Mucosa of descending colon (tissue), 3 donors: Measurements from ENCODE around the gene DCTN3. TPM values are rescaled to one million over a fixed set of nuclear protein-coding genes. Genes with fewer than 3 reads are reported as not detected.

Experiments used
- ATAC-seq: fragments of 200-7000 bp; cut with Tn5 transposase; one replicate; pipeline ENCODE4 v1.9.1; 2020; ENCODE audit warnings: mild to moderate bottlenecking, moderate library complexity
- DNase-seq, 3 donors: peaks; one replicate each; pipeline ENCODE4 v3.0.0-alpha.2; 2020
- H3K36me3 ChIP-seq: fragments of 200-600 bp; one replicate; pipeline ENCODE4 v1.8.0; 2021; ENCODE audit warnings: low read depth, mild to moderate bottlenecking
- H3K4me1 ChIP-seq: fragments of 200-600 bp; one replicate; pipeline ENCODE4 v1.8.0; 2021; ENCODE audit warnings: low read depth, mild to moderate bottlenecking
- H3K4me3 ChIP-seq: fragments of 200-600 bp; one replicate; pipeline ENCODE4 v1.8.0; 2021; ENCODE audit warnings: mild to moderate bottlenecking
- H3K9me3 ChIP-seq: fragments of 200-600 bp; one replicate; pipeline ENCODE4 v1.8.0; 2021; ENCODE audit warnings: mild to moderate bottlenecking
- intact Hi-C, 2 donors: fragments of 100-400 bp; cut with DNase I in 1 of 2; cut with micrococcal nuclease in 1 of 2; formaldehyde crosslinking; loops; one replicate each; pipeline versions ENCODE4 v1.11.0 to v1.11.1; 2022; cut with DNase I, micrococcal nuclease
- total RNA-seq, 3 donors: library from RNA; stranded (reverse); fragmentation: NEBNext Ultra II Directional in 2 of 3; extraction: Animal tissue kit (Norgen Biotek cat#: 25700) in 2 of 3; gene quantifications; one replicate each; pipeline versions ENCODE4 v1.2.1 to v1.2.4, GENCODE V29; 2021 to 2023
- TF ChIP-seq, protein P1 (sequence below): fragments of 200-600 bp; IDR thresholded peaks from one replicate; pipeline ENCODE4 v1.8.0; 2022; ENCODE audit warnings: antibody characterized with exemption, mild to moderate bottlenecking
- donor health status: DM: no; HTN: no; CAD: no; lungs with moderate emphysema.
- donor health status: DM: no; HTN: no; CAD: no.
- donor health status: DM: no; HTN: yes; CAD: no.

DCTN3 gene
- total RNA-seq, 3 donors from 2014 or later: 64.4 to 67.1 (median 64.7) TPM

DNA sequence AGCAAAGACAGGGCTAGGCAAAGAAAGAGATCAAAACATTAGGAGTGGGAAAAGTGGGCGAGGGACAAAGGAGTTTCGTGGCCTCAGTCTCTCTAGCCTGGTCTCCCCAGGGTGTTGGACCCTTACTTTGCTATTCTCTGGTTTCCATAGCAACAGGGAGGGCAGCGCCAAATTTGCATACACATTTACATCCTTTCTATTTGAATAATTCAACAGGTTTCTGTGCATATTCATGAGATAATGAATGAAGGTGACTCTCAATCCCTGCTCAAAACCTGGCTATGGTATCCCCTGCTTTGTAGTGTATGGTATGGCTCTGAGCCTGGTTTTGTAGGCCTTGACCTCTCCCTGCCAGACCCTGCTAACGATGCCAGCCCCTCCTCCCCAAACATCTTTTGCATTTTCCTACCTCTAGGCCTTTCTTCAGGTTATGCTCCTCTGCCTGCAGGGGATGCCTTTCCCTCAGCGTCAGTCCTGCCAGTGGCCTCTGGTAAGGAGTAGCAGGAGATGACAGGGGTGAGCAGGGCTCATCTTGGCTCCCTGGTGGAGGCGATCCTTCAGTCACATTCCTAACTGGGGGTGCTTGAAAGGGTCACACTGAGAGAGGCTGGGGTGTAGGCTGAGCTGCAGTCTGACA lies 18.2 kb downstream of the DCTN3 start:
- no peak overlapping the region for H3K4me3 ChIP-seq
- no peak for ATAC-seq
- DNase-seq: no peak
- no peaks in the 10 kb centered on the region for H3K36me3 ChIP-seq
- TF ChIP-seq, protein P1, sequence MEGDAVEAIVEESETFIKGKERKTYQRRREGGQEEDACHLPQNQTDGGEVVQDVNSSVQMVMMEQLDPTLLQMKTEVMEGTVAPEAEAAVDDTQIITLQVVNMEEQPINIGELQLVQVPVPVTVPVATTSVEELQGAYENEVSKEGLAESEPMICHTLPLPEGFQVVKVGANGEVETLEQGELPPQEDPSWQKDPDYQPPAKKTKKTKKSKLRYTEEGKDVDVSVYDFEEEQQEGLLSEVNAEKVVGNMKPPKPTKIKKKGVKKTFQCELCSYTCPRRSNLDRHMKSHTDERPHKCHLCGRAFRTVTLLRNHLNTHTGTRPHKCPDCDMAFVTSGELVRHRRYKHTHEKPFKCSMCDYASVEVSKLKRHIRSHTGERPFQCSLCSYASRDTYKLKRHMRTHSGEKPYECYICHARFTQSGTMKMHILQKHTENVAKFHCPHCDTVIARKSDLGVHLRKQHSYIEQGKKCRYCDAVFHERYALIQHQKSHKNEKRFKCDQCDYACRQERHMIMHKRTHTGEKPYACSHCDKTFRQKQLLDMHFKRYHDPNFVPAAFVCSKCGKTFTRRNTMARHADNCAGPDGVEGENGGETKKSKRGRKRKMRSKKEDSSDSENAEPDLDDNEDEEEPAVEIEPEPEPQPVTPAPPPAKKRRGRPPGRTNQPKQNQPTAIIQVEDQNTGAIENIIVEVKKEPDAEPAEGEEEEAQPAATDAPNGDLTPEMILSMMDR: no peak
- intact Hi-C loops: no loop called here
- H3K9me3 ChIP-seq: no peaks in the 10 kb centered on the region
- no peaks in the 10 kb centered on the region for H3K4me1 ChIP-seq

DNA sequence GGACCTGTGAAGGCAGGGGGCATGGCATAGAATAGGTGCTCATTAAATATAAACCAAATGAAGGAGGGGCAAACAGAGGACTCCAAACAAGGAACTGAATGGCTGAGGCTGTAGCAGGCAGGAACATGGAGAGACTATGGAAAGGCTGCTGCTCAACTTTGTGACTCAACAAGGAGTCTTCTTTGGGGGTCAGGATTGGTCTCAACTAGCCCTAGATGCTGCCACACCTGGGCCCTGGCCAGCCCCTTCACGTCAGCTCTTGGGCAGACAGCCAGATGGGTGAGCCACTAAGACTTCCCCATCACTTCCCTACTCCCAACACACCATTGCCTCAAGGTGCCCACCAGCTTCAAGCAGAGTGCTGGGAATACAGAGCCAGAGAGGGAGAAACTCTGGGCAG lies 19.4 kb downstream of the DCTN3 start:
- intact Hi-C loops: no loop called here
- TF ChIP-seq, protein P1: no peak
- Histone ChIP-seq H3K4me3 (no peak overlapping the region), H3K36me3 (no peaks in the 10 kb centered on the region), H3K9me3 (no peaks in the 10 kb centered on the region), H3K4me1 (no peaks in the 10 kb centered on the region)
- ATAC-seq: no peak
- no peak for DNase-seq

DNA sequence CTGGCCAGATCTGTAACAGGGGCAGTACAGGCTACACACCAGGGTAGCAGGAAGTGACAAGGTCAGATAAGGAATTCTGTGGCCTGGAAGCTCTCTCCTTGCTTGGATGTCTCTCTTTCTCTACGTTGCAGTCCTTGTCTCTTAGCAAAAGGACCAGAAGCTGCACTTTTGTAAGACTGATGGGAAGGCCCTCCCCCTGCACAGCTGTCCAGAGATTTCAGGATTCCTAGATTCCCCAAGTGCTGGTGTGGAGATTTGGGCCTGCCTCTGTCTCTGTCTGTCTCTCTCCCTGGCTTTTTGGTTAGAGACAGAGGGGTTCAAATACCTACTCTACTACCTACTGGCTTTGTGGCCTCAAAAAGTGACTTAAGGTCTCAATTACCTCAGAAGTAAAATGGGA lies 20.7 kb downstream of the DCTN3 start:
- ATAC-seq (no peak), DNase-seq (no peak)
- no peaks in the 10 kb centered on the region for H3K9me3 ChIP-seq
- no peak overlapping the region for H3K4me3 ChIP-seq
- TF ChIP-seq, protein P1: no peak
- no peaks in the 10 kb centered on the region for H3K4me1 ChIP-seq
- intact Hi-C loops: loop anchor here (10.0 kb wide), 2 partner anchors 55 to 195 kb away; no protein-coding TSS in a partner anchor
- H3K36me3 ChIP-seq: no peaks in the 10 kb centered on the region

DNA sequence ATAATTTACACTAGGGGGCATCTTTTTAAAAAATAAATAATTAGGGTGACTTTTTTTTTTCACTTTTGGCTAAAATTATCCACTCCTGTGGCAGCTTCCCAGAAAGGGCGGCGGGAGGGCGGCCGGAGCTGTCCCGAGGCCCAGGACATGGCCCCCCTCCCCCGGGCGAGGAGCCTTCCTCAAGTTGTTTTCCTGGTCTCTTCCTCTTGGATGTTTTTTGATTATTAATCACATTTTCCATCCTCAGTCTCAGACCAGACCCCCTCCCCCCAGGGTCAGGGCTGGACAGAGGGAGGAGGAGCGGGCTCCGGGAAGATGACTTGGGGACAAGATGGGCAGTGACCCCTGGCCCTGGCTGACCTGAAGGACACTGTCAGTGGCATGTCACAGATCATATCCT lies 26.1 kb downstream of the DCTN3 start:
- Histone ChIP-seq H3K4me3 (no peak overlapping the region), H3K9me3 (no peaks in the 10 kb centered on the region), H3K4me1 (peaks cover 23% of the 10 kb centered on the region), H3K36me3 (no peaks in the 10 kb centered on the region)
- TF ChIP-seq, protein P1: no peak
- ATAC-seq: no peak
- no peak for DNase-seq
- intact Hi-C loops: loop anchor here (5.0 to 10.0 kb wide), 3 partner anchors 47 to 189 kb away; no protein-coding TSS in a partner anchor

DNA sequence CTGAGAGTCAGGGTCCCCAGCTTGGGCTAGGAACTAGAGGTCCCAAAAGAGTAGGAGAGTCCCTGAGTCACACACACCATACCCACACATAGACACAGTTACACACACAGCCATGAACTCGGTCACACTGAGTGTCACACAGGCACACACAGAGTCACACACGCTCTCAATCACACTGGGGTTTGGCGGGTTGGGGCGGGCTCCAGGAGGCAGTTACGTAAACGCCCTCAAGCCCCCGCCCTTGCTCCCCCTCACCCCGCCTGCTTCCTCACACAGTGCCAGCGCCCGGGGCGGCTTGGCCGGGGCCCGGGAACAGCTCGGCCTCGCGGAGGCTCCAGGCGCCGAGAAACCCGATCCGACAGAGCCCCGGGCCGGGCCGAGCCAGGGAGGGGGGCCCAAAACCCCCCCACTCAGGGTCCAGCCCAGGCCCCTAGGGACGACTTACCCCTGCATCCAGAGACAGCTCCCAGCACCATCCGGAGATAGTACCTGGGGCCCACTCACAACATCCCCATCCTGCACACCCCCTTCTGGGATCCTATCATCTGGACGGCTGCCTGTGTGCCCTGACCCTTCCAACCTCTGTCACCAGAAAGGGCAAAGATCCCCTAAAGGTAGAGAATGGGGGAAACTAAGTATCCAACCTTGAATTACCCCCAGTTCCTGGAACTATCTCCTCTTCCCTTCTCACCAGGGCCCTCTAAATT lies 27.2 kb downstream of the DCTN3 start:
- TF ChIP-seq, protein P1: no peak
- peaks cover 29% of the 10 kb centered on the region for H3K4me1 ChIP-seq
- no peaks in the 10 kb centered on the region for H3K9me3 ChIP-seq
- no peak overlapping the region for H3K4me3 ChIP-seq
- ATAC-seq: peak; percentile 13
- no peaks in the 10 kb centered on the region for H3K36me3 ChIP-seq
- DNase-seq: no peak
- intact Hi-C loops: loop anchor here (5.0 to 10.0 kb wide), 3 partner anchors 46 to 188 kb away; no protein-coding TSS in a partner anchor
